NCI-H1436 (cell line): ENCODE measurements around the gene PCNT.
"Not testable (repeated sequence)": the region's sequence is repeated elsewhere in the genome, so short reads cannot be mapped to it uniquely, and the experiment has no call there.

ENCODE experiments used
- DNase-seq: peaks from one replicate; lab custom pipeline; 2025; lab: John Stamatoyannopoulos, UW

PCNT gene

GRCh38 chr21:46454634-46455390 is 130.9 kb downstream of the PCNT start:
- no peak for DNase-seq

DNA sequence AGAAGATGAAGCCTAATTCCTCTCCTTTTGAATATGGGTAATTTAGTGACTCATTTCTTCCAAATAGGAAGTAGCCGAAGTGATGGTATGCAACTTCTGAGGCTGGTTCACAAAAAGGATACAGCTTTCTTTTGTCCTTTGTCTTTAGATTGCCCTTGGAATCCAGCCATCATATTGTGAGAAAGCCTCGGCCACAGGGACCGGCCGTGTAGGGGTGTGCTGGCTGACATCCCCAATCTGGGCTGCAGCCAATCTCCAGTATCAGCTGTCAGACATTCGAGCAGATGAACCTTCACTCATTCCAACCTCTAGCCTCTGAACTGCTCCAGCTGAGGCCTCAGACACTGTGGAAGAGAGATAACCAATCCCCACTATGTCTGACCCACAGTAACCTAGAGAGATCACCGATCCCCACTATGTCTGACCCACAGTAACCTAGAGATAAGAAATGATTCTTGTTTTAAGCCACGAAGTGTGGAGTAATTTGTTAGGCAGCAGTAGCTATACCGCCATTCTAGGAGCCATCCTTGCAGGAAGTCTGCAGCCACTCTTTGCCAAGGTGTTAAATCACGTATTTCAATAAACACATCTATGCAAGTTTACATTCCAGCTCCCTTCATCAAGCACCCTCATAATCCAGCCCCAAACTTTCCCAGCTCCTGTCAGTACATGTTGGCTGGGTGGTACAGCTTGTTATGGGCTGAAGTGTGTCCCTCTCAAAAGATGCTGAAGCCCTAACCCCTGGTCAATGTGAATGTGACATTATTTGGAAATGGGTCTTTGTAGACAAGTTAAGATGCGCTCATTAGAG is 131.8 kb downstream of the PCNT start:
- no peak for DNase-seq

DNA sequence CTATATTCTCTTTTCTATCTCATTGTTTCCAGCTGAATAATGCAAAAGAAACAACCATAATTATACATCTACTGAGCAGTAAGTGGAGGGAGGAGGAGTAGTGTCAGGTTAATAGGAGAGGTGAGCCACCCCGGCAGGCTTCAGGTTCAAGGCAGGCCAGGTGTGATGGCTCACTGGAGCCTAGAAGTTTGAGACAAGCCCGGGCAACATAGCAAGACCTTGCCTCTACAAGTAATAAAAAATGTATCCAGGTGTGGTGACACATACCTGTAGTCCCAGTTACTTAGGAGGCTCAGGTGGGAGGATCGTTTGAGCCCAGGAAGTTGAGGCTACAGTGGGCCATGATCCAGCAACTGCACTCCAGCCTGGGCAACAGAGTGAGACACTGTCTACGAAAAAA is 132.8 kb downstream of the PCNT start:
- DNase-seq, result no peak

- peak; percentile 8 for DNase-seq
Measured at GRCh38 chr21:46457801-46458314, 133.9 kb downstream of the PCNT start.

DNA sequence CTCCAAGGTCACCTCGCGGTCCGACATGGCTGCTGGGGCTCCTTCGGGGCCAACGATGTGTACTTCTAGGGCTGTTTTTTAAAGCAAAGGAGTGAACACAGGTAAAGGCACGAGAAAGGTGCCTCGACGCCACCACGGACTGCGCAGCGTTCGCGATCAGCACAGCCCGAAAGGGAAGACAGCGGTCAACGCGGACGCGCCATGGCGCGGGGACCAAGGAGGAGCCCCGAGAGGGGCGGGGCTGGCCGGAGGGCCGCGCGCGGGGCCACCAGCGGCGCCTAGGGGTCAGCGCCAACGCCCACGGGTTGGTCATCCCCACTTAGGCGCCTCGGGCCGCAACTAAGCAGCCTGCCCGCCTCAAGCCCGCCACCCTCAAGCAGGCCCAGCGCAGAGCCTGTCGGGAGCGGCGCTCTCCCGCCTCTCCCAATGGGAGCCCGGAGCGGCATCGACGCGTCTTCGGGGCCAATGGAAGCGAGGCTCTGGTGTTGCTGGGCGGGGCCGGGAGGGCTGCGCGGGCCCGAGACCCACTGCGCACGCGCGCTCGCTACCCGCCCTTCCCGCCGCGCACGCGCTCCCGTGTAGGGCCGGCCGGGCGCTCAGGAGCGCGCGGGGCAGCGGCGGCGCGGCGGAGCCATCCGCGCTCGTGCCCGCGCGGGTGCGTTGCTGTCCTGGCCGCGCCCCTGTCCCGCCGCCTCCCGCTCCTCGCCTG is 134.5 kb downstream of the PCNT start, which contains the start of gene DIP2A:
TSS of gene DIP2A (plus strand) at position 577 of the 709 bp plus-strand sequence. CDS start 241 bp downstream, outside the sequence.
- peak; percentile 95 for DNase-seq

GRCh38 chr21:46459024-46459355 is 135.0 kb downstream of the PCNT start:
- no peak for DNase-seq

DNA sequence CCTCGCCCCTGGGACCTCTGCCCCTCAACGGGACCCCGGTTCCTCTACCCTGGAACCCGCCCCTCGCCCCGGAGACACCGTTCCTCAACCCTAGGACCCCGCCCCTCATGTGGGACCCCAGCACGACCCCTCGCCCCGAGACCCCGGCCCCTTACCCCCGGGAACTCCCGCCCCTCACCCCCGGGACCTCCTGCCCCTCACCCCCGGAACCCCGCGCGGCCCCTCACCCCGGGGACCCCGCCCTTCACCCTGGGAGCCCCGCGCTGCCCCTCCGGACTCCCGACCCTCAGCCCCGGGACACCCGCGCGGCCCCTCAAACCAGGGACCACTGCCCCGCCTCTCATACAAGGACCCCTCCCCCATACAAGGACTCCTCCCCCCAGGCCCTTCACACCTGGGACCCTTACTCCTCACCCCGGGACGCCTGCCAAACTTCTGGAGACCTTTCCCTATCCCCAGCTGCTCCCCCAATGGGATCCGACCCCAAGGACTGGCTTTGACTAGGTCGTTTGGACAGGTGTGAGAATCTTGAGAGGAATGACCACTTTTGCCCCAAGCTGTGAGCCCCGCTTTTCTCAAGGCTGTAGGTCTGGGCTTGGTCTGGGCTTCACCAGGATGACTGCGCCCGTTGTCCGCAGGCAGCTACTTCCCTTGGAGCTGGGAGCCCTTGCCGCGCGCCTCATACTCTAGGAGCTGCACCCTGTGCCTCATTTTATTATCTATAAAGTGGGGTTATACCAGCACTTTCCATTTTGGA is 135.6 kb downstream of the PCNT start:
- DNase-seq, result no peak

DNA sequence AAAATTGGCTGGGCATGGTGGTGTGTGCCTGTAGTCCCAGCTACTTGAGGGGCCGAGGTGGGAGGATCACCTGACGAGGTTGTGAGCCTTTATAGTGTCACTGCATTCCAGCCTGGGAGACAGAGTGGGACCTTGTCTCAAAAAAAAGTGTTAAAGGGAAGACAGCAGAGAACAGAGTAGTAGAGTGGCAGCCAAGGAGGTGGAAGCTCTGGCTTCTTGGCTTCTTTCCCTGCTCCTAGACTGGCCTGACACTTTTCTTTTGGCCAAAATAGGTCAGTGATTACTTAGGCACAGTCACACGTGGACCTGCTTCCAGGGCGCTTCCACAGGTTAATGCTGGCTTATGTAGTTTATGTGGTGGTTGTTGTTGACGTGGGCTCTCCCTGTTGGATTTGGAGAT is 138.0 kb downstream of the PCNT start:
- DNase-seq, result no peak

GRCh38 chr21:46465153-46465552 is 141.2 kb downstream of the PCNT start:
- DNase-seq, result not testable (repeated sequence)

DNA sequence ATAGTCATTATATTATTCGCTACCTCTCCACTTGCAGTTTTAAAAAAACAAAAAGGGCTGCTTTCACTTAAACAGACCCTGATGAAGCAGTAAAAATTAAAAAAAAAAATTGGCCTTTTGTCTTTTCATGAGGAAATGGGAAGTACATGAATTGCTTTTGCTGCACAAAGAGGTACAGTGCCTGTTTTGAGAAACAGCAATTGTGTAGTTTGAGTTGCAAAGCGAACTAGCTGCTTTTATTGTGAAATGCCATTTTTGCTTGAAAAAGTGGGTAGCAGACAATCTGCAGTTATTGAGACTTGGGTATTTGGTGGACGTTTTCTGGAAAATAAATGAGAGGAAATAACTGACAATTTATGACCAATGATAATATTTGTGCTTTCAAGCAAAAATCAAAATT is 141.7 kb downstream of the PCNT start:
- DNase-seq, result no peak

DNA sequence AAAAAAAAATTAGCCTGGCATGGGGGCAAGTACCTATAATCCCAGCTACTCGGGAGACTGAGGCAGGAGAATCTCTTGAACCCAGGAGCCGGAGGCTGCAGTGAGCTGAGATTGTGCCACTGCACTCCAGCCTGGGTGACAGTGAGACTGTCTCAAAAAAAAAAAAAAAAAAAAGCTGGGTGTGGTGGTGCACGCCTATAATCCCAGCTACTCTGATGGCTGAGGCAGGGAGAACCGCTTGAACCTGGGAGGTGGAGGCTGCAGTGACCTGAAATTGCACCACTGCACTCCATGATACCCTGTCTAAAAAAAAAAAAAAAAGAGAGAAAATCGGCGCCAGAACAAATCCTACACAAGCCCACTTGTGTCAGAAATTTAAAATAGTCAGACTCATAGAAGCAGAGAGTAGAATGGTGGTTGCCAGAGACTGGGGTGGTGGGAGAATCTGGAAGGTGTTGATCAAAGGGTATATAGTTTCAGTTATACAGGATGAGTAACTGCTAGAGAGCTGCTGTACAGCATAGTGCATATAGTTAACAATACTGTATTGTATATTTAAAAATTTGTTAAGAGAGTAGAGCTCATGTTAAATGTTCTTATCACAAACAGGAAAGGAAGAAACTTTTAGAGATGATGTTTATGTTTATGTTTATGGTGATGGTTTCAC is 144.3 kb downstream of the PCNT start:
- DNase-seq, result no peak

- DNase-seq, result no peak
Measured at GRCh38 chr21:46469275-46469674, 145.3 kb downstream of the PCNT start.

DNA sequence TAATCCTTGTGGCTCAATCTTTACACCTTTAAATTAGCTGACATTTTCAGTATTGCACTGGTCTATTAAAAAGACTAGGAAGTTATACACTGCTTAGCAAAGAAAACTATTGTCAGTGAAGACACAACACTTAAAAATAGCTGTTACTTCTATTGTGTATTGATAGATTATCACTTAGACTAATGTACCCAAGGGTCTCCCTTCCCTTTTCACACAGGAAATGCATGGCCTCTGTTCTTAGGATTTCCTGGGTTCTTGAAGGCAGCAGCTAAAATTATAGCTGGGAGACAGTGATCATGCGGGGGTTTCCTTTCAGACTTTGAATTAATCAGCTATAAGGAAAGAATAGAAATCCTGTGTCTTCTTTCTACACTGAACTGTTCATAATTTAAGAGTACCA is 147.6 kb downstream of the PCNT start:
- DNase-seq, result no peak

- no peak for DNase-seq
Measured at GRCh38 chr21:46472246-46472645, 148.3 kb downstream of the PCNT start.

DNA sequence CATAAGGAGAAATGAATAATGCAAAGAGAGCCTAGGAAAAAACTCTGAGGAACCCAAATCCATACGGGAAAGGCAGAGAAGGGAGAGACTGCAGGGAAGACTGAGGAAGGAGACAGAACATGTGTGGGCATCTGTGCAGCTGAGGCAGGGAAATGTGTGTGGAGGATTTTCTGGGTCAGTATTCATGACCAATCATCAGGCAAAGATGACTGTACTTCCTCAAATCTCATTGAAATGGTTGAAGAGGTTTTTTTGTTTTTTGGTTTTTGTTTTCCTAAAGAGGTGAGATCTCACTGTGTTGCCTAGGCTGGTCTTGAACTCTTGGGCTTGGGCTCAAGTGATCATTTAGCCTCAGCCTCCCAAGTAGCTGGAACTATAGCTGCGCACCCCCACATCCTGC is 150.4 kb downstream of the PCNT start:
- DNase-seq, result no peak

- no peak for DNase-seq
Measured at GRCh38 chr21:46475296-46475695, 151.3 kb downstream of the PCNT start.

GRCh38 chr21:46477765-46478164 is 153.8 kb downstream of the PCNT start:
- no peak for DNase-seq

DNA sequence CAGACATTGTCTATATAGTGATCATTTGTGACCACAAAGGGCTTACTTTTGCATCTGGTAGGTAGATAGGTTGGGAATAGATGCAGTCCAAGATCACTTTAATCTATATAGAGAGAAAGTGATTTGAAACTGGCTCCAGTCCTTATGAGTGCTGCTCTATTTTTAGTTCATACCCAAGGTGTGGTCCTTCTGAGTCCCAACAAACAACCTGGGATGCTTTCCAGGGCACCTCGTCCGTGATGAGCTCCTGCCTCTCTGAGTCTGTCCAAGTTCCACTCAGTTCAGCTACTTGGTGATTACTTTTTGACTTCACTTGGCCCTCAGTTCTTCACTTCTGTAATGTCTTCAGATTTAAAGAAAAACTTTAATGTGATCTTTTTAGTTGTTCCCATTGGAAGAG is 155.0 kb downstream of the PCNT start:
- DNase-seq, result no peak

- no peak for DNase-seq
Measured at GRCh38 chr21:46480466-46480865, 156.5 kb downstream of the PCNT start.

DNA sequence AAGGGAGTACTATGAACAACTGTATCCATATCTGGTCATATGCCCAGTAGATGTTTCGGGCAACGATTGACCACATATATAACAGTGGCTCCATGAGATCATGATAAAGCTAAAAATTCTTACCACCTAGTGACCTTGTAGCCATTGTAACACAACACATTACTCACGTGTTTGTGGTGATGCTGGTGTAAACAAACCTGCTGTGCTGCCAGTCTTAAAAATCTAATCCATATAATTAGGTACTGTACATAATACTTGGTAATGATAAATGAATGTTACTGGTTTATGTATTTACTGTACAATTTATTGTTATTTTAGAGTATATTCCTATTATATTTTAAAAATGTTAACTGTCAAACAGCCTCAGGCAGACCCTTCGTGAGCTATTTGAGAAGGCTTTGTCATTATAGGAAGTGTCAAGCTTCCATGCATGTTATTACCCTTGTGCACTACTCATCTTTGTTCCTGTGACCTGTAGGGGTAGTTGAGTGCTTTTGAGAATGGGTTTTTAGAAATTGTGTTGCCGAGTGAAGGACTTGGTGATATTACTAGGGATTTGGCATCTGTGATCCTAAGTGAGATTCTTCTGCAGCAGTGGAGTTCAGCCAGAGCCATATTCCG is 158.4 kb downstream of the PCNT start:
- no peak for DNase-seq

DNA sequence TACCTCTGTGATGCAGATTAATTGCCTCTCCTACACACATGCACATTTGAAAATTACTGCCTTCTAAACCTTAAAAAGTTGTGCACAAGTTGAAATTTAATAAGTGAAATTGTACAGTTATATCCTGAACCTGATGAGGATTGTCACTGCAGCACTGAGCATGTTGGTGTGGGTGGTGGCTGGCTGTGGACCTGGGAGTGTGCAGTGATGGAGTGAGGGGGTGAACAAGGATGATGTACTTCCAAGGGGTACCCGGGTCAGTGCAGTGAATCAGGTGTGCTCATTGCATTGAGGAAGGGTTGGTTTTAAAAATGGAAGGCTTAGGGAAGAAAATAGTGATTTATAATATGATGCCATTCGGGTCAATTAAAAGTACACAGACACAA is 158.9 kb downstream of the PCNT start:
- no peak for DNase-seq
